ENCODE measurements around the gene ITGAE.
"Not testable (repeated sequence)": the region's sequence is repeated elsewhere in the genome, so short reads cannot be mapped to it uniquely, and the experiment has no call there.

ITGAE gene, protein sequence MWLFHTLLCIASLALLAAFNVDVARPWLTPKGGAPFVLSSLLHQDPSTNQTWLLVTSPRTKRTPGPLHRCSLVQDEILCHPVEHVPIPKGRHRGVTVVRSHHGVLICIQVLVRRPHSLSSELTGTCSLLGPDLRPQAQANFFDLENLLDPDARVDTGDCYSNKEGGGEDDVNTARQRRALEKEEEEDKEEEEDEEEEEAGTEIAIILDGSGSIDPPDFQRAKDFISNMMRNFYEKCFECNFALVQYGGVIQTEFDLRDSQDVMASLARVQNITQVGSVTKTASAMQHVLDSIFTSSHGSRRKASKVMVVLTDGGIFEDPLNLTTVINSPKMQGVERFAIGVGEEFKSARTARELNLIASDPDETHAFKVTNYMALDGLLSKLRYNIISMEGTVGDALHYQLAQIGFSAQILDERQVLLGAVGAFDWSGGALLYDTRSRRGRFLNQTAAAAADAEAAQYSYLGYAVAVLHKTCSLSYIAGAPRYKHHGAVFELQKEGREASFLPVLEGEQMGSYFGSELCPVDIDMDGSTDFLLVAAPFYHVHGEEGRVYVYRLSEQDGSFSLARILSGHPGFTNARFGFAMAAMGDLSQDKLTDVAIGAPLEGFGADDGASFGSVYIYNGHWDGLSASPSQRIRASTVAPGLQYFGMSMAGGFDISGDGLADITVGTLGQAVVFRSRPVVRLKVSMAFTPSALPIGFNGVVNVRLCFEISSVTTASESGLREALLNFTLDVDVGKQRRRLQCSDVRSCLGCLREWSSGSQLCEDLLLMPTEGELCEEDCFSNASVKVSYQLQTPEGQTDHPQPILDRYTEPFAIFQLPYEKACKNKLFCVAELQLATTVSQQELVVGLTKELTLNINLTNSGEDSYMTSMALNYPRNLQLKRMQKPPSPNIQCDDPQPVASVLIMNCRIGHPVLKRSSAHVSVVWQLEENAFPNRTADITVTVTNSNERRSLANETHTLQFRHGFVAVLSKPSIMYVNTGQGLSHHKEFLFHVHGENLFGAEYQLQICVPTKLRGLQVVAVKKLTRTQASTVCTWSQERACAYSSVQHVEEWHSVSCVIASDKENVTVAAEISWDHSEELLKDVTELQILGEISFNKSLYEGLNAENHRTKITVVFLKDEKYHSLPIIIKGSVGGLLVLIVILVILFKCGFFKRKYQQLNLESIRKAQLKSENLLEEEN

DNA sequence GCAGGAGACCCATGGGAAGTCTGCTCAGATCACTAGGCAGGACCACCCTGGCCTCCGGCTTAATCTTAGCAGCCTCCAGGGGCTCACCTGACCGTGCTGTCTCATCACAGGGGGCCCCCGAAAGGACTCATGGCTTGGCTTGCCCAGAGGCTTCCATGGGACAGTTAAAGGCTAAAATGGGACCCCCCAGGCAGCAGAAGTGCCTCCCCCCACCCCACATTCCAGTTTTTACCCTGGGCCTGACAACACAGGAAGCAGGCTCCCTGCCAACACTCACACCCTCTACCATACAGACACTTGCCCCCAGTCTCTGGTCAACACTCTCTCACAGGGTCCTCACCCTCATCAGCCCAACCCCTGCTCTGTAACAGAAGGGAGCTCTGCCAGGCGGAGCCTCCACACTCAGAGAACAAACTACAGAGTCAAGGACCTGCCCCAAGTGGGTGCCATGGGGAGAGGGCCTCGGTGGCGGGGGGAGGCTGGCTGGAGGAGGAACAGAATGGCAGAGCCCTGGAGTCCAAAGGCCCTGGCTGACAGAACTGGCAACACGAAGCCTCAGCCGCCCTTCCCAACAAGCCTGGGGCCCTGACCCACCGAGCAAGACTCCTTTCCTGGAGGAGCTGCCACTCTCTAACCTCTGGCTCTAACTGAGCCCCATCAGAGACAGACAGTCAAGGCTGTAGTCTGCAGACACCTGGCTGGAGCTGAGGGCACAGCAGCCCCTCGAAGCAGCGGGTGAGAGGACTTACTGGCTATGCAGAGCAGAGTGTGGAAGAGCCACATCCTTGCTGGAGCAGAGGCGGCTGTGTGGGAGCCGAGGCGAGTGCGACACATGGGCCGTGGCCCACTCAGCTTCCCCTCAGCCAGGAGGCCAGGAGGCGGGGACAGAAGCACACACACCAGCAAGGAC lies at the start of gene ITGAE:
Gene ITGAE, minus strand, starts transcription at position 827 of the 910 bp plus-strand sequence. Its CDS starts 44 bp downstream, at position 783.
- no peak for DNase-seq (ENCODE audit: low read depth in 3 of 3)

DNA sequence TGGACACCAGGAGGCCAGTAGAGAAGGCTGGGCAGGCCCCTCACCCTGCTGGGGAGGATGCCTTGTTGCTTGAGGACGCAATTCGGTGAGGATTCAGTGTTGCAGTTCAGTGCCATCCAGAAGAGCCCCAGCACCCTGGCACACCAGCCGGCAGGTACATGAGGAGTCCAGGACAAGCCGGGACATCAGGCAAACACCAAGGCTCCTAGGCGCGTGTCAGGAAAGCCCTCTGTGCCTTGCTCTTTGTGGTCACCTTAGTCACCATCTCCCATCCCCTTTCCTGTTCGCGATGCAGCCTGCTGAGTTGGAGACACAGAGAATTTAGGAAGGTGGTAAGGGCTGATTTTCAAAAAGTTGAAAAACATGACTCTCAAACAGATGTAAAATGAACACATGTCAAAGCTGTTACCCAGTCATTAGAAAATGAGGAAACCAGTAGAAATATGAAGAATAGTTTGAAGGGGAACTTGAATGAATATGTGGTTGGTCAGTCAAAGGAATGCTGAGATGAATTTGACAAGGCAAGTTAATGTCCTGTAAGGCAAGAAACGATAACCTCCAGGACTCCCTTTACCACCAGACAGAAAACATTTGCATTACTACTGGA lies 47.3 kb upstream of the ITGAE start:
- DNase-seq (ENCODE audit: low read depth in 3 of 3), result no peak

DNA sequence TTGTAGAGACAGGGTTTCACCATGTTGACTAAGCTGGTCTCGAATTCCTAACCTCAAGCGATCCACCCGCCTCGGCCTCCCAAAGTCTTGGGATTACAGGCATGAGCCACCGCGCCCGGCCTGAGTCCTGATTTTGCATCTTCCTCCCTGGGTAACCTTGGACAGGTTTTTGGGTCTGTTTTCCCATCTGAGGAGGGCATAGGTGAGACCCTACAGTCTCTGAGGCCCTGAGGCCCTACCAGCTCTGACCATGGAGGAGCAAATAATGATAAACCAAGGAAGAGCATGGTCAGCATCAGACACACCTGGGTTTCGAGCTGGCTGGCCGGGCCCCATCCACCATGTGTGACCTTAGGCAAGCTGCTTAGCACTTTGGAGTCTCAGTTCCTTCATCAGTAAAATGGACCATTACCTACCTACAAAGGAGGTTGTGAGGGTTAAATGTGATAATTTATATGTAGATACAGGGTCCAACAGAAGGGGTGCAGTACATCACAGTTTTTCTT lies 46.2 kb upstream of the ITGAE start:
- no peak for DNase-seq (ENCODE audit: low read depth in 3 of 3)

DNA sequence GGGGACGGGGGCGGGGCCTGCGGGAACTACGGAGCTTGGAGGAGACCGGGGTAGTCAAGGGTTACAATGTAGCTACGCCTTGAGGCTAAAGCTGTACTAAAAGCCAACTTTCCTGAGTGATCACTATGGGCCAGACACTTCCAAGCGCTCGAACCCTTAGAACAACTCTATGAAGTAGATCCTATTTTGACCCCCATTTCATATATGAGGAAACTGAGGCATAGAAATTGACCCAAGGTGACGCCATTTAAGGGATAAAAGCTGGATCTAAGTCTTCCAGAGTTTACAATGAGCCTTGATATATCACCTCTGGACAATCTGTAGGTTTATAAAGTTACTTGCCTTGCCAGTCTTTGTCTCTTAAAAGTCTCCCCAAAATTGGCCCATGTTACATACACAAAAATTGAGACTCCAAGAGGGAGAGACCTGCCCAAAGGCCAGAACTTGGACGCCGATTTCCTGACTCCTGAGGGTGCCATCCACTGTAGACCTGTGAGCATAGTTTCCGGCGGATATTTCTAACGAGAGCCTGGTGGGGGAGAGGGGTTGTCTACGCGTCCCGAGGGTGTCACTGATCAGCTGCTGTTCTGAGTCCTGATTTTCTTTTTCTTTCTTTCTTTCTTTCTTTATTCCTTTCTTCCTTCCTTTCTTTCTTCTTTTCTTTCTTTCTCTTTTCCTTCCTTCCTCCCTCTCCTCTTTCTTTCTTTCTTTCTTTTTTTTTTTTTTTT lies 45.6 kb upstream of the ITGAE start:
- DNase-seq (ENCODE audit: low read depth in 3 of 3), result no peak

DNA sequence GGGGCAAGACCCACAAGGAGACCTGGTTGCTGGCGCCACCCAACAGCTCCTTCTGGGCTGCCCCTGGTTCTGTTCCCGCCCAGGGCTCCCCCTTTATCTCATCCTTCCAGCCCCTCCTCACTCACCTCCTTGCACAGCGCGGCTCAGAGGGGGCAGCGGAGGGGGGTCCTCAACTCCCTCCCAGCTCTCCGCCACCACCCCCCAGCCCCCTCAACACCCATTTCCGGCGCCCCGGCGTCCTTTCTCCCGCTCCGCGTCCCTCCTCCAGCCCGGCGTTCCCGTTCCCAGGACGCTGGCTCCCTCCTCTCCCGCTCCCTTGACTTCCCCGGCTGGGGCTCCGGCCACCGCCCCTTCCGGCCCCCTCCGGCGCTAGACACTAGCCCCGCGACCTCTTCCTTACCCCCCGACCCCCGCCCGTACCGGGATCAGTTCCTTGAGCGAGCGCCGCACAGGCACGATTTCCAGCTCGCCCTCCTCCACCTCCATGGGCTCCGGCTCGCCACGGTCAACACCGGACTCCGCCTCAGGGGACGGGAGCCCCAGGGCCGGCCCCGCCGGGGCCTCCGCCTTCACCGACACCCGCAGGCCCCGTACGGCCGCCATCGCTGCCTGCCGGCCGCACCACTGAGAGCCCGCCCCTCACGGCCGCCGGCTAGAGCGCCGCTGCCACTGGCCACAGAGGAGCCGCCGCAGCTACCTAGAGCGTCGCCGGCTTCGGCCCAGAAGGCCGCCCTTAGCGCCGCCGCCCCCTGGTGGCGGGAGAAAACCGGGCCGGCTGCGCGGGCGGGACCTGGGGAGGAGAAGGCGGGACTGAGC lies 44.8 kb upstream of the ITGAE start, which contains the start of gene NCBP3:
Gene NCBP3, minus strand, starts transcription at position 626 of the 816 bp plus-strand sequence. Its CDS starts 23 bp downstream, at position 603.
- peak; percentile 84 to 88 (median 86) for DNase-seq (ENCODE audit: low read depth in 3 of 3)

DNA sequence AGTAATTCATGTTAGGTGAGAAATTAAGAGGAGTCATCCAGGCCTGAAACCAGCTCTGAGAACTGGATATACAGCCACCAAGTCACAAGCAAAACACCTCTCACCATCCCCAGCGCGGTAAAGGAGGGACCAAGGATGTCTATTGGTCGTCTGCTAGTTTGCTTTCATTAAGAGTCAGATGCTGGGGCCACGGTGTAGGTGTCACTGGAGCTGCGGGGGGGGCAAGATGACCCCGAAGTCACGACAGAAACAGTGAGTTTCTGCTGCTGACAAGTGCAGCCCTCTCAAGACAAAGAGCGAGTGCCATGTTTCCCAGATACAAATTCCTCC lies 44.3 kb upstream of the ITGAE start:
- DNase-seq (ENCODE audit: low read depth in 3 of 3), result no peak

DNA sequence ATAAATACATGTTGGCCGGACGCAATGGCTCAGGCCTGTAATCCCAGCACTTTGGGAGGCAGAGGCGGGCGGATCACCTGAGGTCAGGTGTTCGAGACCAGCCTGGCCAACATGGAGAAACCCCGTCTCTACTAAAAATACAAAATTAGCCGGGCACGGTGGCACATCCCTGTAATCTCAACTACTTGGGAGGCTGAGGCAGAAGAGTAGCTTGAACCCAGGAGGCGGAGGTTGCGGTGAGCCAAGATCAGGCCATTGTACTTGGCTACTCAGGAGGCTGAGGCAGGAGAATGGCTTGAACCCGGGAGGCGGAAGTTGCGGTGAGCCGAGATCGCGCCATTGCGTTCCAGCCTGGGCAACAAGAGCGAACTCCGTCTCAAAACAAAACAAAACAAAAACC lies 43.6 kb upstream of the ITGAE start:
- not testable (repeated sequence) for DNase-seq (ENCODE audit: low read depth in 3 of 3)

DNA sequence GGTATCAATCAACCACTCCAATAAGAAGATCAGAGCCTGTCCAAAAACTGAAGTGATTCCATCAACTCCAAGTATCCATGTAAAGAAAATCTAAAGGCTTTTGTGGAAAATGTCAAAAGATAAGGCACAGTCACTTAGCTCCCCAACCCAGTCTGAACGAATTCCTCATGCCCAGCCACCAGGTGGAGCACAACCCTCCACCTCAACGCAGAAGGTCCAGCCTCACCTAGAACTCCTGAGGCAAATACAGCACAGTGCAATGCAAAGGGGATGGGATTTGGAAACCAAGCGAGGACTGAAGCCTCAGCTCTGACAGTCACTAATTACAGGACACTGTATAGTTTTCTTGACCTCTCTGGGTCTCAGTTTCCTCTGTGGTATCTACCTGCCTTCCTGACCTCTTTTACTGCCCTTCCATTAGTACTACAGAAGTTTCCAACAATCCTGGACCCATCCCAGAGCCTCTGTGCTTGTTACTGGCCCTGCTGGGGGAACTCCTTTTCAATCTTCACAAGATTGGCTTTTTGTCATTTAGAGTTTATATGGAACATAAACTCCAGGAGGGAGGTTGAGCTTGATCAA lies 43.0 kb upstream of the ITGAE start:
- DNase-seq (ENCODE audit: low read depth in 3 of 3), result peak; percentile 10 to 33 (median 25)

DNA sequence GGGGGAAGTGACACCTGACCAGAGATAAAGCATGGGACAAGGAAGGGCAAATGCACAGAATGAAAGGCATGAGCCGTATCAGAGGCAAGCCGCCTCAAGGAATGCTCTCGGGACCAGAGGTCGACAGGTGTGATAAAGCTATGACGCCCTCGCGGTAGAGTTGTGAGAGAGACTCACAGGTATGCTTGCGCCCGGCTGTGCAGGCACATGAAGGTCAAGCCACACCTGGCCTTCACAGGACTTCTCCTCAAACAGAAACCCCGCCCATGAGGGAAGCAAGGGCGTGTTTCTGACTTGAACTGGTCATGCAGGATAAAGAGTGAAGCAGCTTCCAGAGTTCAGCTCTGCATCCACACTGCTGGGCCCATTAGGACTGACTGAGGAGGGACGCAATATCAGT lies 37.2 kb upstream of the ITGAE start:
- DNase-seq (ENCODE audit: low read depth in 3 of 3), result no peak

DNA sequence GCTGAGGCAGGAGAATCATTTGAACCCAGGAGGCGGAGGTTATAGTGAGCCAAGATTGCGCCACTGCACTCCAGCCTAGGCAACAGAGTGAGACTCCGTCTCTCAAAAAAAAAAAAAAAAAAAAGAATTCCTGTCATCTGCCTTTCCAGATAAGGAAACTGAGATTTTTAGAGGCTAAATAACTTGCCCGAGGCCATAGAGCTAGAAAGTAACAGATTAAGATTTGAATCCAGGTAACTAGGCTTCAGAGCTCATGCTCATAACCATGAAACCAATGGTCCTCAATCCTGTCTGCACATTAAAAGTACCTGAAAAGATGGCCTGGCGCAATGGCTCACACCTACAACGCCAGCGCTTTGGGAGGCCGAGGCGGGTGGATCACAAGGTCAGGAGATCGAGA lies 35.6 kb upstream of the ITGAE start:
- DNase-seq (ENCODE audit: low read depth in 3 of 3), result no peak

DNA sequence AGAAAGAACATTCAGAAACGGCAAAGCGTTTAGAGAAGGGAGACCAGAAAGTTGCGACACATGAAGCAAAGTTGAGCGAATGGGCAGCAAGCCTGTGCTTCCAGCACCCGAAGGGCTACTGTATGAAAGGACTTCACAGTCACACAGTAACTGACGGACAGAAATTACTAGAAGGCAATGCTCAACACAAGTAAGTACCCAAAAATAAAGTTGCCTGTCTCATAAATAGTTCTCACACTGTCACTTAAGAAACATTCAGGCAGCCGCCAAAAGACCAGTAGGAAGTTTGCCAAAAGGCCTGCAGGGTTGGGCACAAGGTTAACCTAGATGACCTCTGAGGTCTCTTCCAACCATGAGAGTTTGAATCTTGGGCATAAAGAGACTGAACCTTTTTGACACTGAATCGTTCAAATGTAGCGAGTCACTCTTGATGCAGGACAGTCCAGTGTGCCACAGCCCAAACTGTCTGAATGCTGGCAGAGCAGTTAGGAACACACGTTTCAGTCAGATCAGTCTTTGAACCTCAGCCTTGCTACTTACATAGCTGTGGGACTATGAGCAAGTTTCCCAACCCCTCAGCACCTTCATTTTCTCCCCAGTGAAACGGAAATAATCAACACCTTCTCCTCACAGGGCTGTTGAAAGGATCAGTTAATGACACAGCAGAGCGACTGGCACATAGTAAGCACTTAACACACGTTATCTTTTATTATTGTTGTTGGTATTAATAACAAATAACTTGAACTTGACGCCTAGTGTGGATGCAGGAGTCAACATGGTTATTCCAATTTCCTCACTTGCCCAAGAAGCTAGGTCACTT lies 34.6 kb upstream of the ITGAE start:
- no peak for DNase-seq (ENCODE audit: low read depth in 3 of 3)

DNA sequence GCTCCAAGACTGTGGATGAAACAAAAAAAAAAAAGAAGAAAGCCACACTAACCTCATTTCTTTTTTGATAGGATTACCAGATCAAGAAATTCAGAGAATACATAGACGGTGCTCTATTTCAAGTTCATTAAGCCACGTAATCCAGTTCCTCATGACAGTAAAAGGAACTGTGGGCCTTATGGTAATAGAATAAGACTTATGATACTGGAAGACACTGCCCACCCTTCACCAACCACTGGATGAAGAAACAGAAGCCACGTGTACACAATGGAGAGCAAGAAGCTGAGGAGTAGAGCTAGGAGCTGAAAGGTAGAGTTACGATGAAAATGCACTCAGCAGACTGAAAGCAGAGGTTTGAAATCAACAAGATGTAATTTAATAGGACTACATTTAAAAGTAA lies 33.8 kb upstream of the ITGAE start:
- DNase-seq (ENCODE audit: low read depth in 3 of 3), result no peak

DNA sequence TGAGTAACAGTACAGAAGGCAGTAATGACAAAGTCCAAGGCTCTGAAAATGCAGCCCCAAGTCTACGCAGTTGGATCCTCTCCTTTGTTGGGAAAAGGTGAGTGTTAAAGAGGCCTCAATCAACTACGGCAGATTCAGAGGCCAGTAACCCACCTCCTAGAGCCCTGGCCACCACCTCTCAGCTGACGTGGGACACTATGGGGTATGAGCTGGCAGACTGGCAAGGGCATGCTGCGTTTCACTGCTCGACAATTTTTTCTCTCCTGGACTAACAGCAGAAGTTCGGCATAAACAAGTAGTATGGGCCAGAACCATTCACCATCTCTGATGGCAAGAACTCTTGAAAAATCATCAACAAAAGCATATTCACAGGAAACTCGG lies 27.9 kb upstream of the ITGAE start:
- no peak for DNase-seq (ENCODE audit: low read depth in 3 of 3)

DNA sequence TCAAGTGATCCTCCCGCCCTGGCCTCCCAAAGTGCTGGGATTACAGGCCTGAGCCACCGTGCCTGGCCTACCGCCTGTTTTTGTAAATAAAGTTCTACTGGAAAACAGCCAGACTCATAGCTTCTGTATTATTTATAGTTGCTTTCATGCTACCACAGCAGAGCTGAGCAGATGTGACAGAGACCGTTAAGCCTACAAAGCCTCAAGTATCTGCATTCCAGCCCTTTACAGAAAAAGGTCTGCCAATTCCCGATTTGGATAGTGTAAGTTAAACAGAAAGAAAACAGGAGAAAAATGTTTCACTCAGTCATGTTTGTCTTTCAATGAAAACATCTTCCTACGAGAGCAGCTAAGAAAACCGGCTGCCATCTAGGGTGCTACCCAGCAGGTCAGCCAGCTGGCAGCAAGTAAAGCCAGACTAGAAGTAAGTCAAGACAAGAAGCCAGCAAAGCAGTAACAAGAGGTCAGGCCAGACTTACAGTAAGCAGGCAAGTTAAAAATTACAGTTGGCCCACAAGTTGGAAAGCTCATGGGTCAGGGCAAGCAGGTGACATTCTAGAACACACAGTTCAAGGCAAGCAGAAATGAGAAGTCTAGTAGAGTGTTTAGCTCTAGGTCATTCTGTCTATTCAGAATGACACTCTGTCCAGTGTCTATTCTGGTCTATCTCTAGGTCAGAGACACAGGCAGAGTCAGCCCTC lies 27.3 kb upstream of the ITGAE start:
- no peak for DNase-seq (ENCODE audit: low read depth in 3 of 3)

DNA sequence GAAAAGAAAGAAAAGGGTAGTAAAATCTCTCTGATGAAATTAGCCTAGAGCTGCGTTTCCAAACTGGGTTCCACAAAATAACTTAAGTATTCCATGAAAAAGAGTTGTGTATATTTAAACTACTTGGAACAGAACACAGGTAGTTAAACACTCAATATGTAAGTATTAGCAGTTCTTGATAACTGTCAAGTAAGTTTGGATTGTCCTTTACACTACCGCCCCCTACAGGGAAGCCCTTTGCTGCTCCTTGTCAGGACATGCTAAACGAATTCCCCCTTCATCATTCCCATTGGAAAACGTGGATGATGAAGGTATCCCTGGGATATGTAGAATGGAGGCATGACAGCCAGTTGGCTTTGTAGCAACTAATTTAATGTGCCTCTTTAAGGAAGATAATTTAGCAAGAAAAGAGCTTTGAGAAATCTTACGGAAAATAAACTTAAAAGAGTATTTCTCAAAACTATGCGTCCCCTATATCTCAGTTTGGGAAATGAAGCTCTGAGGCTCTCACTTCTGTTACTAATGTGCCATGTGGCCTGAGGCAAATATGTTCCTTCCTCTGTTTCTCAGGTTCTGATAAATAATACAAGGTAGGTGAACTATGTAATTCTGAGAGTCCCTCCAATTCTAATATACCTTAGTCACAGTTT lies 26.3 kb upstream of the ITGAE start:
- peak; percentile 20 to 53 (median 22) for DNase-seq (ENCODE audit: low read depth in 3 of 3)

DNA sequence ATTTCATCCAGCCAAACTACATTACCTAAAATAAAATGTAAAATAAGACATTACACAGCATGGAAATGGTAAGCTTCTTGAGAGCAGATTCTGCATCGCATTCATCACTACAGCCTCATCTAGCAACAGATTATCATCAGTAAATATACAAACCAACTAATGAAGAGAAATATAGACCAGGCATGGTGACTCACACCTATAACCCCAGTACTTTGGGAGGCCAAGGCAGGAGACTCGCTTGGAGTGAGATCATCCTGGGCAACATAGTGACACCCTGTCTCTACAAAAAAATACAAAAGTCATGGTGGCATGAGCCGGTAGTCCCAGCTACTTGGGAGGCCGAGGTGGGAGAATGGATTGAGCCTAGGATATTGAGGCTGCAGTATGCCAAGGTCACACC lies 25.2 kb upstream of the ITGAE start:
- DNase-seq (ENCODE audit: low read depth in 3 of 3), result no peak

DNA sequence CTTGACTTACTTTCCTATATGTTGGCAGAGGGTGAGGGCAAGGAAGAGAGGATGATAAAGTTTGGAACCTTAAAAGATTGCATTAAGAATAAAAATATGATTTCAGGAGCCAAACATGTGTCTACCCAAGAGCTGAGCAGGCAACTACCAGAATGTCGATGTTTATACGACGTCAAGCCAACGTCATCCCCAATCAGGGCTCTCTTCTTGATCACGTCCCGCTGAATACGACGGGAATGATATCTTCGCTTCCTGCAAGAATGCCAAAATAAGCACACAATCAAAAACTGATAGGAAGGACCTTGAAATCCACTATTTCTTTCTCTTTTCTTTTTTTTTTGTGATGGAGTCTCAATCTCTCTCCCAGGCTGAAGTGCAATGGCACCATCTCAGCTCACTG lies 20.1 kb upstream of the ITGAE start:
- DNase-seq (ENCODE audit: low read depth in 3 of 3), result no peak

All from stimulated activated CD4-positive, alpha-beta T cell treated with anti-CD3 and anti-CD28 coated beads, TNF-alpha, amount 100 ng/mL, for 4 hours (primary cell).